HEK293 (cell line): ENCODE results near the gene GNPTG.

Source experiments
- CTCF ChIA-PET: fragments of 350-600 bp; formaldehyde crosslinking; extraction: SDS; loops from one replicate; lab custom pipeline; 2021; ENCODE audit warnings: antibody characterized with exemption; lab: Yijun Ruan, JAX
- POLR2A ChIA-PET: fragments of 300-600 bp; formaldehyde crosslinking; extraction: SDS; loops from one replicate; lab custom pipeline; 2020; ENCODE audit warnings: antibody characterized with exemption, inconsistent platforms; lab: Yijun Ruan, JAX
- H3K27ac ChIP-seq: fragments of 200-500 bp; sonication (Bioruptor generic); 2 replicates; pipeline ENCODE4 v1.5.1; 2014; ENCODE audit warnings: low read depth, low read length, control low read depth, inconsistent platforms; ENCODE audit errors: extremely low read depth
- H3K36me3 ChIP-seq, 2 experiments: fragments of 200-500 bp in 1 of 2; sonication (Bioruptor generic) in 1 of 2; 1 replicate in 1 of 2; 2 replicates in 1 of 2; pipeline ENCODE4 v1.5.1; 2014 to 2017; ENCODE audit warnings: inconsistent platforms in 2 of 2, low read length in 2 of 2; ENCODE audit not compliant: control insufficient read depth in 2 of 2, insufficient read depth in 1 of 2
- H3K4me1 ChIP-seq: fragments of 200-500 bp; sonication (Bioruptor generic); 2 replicates; pipeline ENCODE4 v1.5.1; 2014; ENCODE audit warnings: mild to moderate bottlenecking, low read length, inconsistent platforms; ENCODE audit not compliant: control insufficient read depth, insufficient read depth
- H3K4me3 ChIP-seq: 2 replicates; pipeline ENCODE4 v1.5.1; 2011; ENCODE audit warnings: low read depth, mild to moderate bottlenecking, control low read depth, low read length, moderate library complexity
- H3K9me3 ChIP-seq: fragments of 200-500 bp; sonication (Bioruptor generic); 2 replicates; pipeline ENCODE4 v1.5.1; 2014; ENCODE audit warnings: low read depth, low read length, inconsistent platforms; ENCODE audit not compliant: control insufficient read depth, insufficient read depth
- ATF2 ChIP-seq: fragments of 450-650 bp; formaldehyde crosslinking; IDR thresholded peaks from 2 replicates; pipeline ENCODE4 v1.5.1; 2016; ENCODE audit warnings: missing biosample characterization, missing genetic modification characterization, low read depth
- KLF9 ChIP-seq: fragments of 450-650 bp; formaldehyde crosslinking; IDR thresholded peaks from 2 replicates; pipeline ENCODE4 v1.5.1; 2016; ENCODE audit warnings: missing biosample characterization, missing genetic modification characterization, low read depth
- PRDM6 ChIP-seq: fragments of 450-650 bp; formaldehyde crosslinking; IDR thresholded peaks from 2 replicates; pipeline ENCODE4 v1.5.1; 2017; ENCODE audit warnings: missing biosample characterization, missing genetic modification characterization
- SCRT1 ChIP-seq: fragments of 450-650 bp; formaldehyde crosslinking; IDR thresholded peaks from 2 replicates; pipeline ENCODE4 v1.5.1; 2016; ENCODE audit warnings: missing biosample characterization, missing genetic modification characterization, borderline replicate concordance
- ZBTB7A ChIP-seq: fragments of 450-650 bp; formaldehyde crosslinking; IDR thresholded peaks from 2 replicates; pipeline ENCODE4 v1.5.1; 2016; ENCODE audit warnings: low read depth, missing biosample characterization, missing genetic modification characterization
- ZNF138 ChIP-seq: fragments of 450-650 bp; formaldehyde crosslinking; IDR thresholded peaks from 2 replicates; pipeline ENCODE4 v1.5.1; 2016; ENCODE audit warnings: missing biosample characterization, missing genetic modification characterization, borderline replicate concordance
- ZNF169 ChIP-seq: fragments of 450-650 bp; formaldehyde crosslinking; IDR thresholded peaks from 2 replicates; pipeline ENCODE4 v1.5.1; 2016; ENCODE audit warnings: missing biosample characterization, missing genetic modification characterization
- ZNF26 ChIP-seq: fragments of 450-650 bp; formaldehyde crosslinking; IDR thresholded peaks from 2 replicates; pipeline ENCODE4 v1.5.1; 2016; ENCODE audit warnings: missing biosample characterization, missing genetic modification characterization
- ZNF514 ChIP-seq: fragments of 450-650 bp; formaldehyde crosslinking; IDR thresholded peaks from 2 replicates; pipeline ENCODE4 v1.5.1; 2016; ENCODE audit warnings: missing biosample characterization, missing genetic modification characterization
- ZNF623 ChIP-seq: fragments of 450-650 bp; formaldehyde crosslinking; IDR thresholded peaks from 2 replicates; pipeline ENCODE4 v1.5.1; 2016; ENCODE audit warnings: missing biosample characterization, missing genetic modification characterization
- ZNF692 ChIP-seq: fragments of 450-650 bp; formaldehyde crosslinking; IDR thresholded peaks from 2 replicates; pipeline ENCODE4 v1.5.1; 2016; ENCODE audit warnings: missing biosample characterization, missing genetic modification characterization
- ZSCAN18 ChIP-seq: fragments of 450-650 bp; formaldehyde crosslinking; IDR thresholded peaks from 2 replicates; pipeline ENCODE4 v1.5.1; 2016; ENCODE audit warnings: missing biosample characterization, missing genetic modification characterization

Gene GNPTG

DNA sequence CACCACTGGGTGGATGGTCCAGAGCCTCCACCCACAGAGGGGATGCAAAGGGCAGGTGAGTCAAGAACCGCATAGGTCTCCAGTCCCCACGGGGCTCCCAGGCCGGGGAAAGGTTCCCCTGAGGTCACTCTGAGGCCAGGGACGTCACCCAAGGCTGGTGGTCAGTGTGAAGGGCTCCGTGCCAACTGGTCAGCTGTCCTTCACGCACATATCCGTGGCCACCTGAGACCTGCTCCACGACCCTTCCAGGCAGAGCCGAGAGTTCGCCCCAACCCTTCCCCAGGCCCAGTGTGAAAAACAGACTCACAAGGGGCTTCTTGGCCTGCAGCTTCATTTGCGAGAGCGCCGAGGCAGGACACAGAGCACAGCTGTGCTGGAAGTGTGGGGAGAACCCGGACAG is 2.8 kb upstream of the GNPTG start (continued):
- TF ChIP-seq ZNF692 (tag by site-specific recombination) (no peak), PRDM6 (tag by site-specific recombination) (no peak), SCRT1 (tag by site-specific recombination) (no peak), ZNF26 (tag by site-specific recombination) (no peak), ZNF169 (tag by site-specific recombination) (no peak)

DNA sequence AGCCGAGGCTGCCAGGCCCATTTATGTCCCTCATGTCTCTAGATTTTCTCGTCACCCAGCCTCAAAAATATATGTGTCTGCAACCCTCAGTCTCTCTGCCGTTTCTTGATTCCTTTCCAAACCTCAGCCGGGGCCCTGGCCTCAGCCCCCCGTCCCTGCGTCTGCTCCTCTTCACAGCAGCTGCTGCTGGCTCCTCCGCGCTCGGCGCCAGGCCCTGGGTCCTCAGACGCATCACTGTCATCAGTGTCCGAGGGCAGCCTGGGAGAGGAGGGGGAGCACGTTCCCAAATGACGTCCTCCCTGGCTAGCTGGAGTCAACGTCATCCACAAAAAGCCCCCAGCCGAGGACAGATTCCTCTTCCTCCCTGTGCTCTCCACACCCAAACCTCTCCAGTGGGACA is 2.4 kb upstream of the GNPTG start:
- H3K4me3 ChIP-seq, result no peak overlapping the region
- no peak overlapping the region for H3K27ac ChIP-seq
- ChIA-PET POLR2A (interaction anchor here (0.6 kb wide), 1 partner anchor 262 kb away, joined by 4 read pairs; no protein-coding TSS in a partner anchor), CTCF (no interaction called here)
- H3K9me3 ChIP-seq, result no peaks in the 10 kb centered on the region
- H3K36me3 ChIP-seq, result peaks cover 0 to 34% of the 10 kb centered on the region in 2 experiments; a peak in 1 of 3 replicates
- TF ChIP-seq ZNF623 (tag by site-specific recombination) (no peak), ZSCAN18 (tag by site-specific recombination) (no peak), ZNF514 (tag by site-specific recombination) (no peak), ZNF138 (tag by site-specific recombination) (no peak), KLF9 (tag by site-specific recombination) (no peak)
- H3K4me1 ChIP-seq, result peaks cover 5% of the 10 kb centered on the region; the same call in 1 of the 2 replicates

- ChIA-PET CTCF (no interaction called here), POLR2A (no interaction called here)
- TF ChIP-seq ZBTB7A, result no peak
- TF ChIP-seq ATF2 (tag by site-specific recombination), result no peak
- Histone ChIP-seq H3K9me3 (no peaks in the 10 kb centered on the region), H3K36me3 (peaks cover 0 to 34% of the 10 kb centered on the region in 2 experiments; a peak in 1 of 3 replicates), H3K4me1 (peaks cover 5% of the 10 kb centered on the region; the same call in 1 of the 2 replicates), H3K27ac (no peak overlapping the region), H3K4me3 (no peak overlapping the region)
These were observed 1.8 kb upstream of the GNPTG start for GRCh38 chr16:1349951-1350350.
